Measurements from ENCODE around the gene DRAP1. TPM values are rescaled to one million over a fixed set of nuclear protein-coding genes. Genes with fewer than 3 reads are reported as not detected.
A peak's percentile ranks its signal among the peaks of the same experiment; 100 is the strongest.

The DRAP1 gene
- total and polyA plus RNA-seq, 11 donors = 76.5 to 180 (median 104) TPM

- TF ChIP-seq POLR2A (IDR thresholded peaks at IDR 0.05) = no peak
- no peak for TF ChIP-seq CTCF (IDR thresholded peaks at IDR 0.05)
- intact Hi-C loops (cut with DNase I) = loop anchor here in 5 of 10 donors (5.0 to 10.0 kb wide), 3 partner anchors 41 to 106 kb away; no protein-coding TSS in a partner anchor
- H3K27ac ChIP-seq = peak overlapping the region in 1 of 12 donors; percentile 10
- peaks cover 0 to 40% (median 34%) of the 10 kb centered on the region in 9 donors for H3K36me3 ChIP-seq
- peak in 2 of 5 donors; percentile 17 to 48 for DNase-seq
- no peak for ATAC-seq
- H3K4me1 ChIP-seq = peaks cover 0 to 18% (median 7%) of the 10 kb centered on the region in 12 donors
- no peaks in the 10 kb centered on the region for H3K9me3 ChIP-seq
- no peaks in the 10 kb centered on the region for H3K27me3 ChIP-seq
- peak overlapping the region in 1 of 12 donors; percentile 42 for H3K4me3 ChIP-seq
- WGBS, 4 donors = 52 to 82% (median 64%) methylated on average over 4 to 7 of the region's 7 CpGs
Measured at GRCh38 chr11:65880844-65881421, 38.3 kb upstream of the DRAP1 start.

GRCh38 chr11:65882120-65883057, 36.8 kb upstream of the DRAP1 start:
- Histone ChIP-seq H3K9me3 (no peaks in the 10 kb centered on the region), H3K4me3 (no peak overlapping the region), H3K27me3 (no peaks in the 10 kb centered on the region), H3K4me1 (peaks cover under 1 to 26% (median 13%) of the 10 kb centered on the region in 12 donors), H3K27ac (no peak overlapping the region), H3K36me3 (peaks cover 0 to 53% (median 43%) of the 10 kb centered on the region in 9 donors)
- DNase-seq (peak in 1 of 5 donors; percentile 40), ATAC-seq (no peak)
- intact Hi-C loops (cut with DNase I) = loop anchor here in 5 of 10 donors (5.0 to 10.0 kb wide), 3 partner anchors 40 to 105 kb away; no protein-coding TSS in a partner anchor
- WGBS, 4 donors = 90 to 94% (median 92%) methylated on average over 27 to 30 of the region's 30 CpGs
- TF ChIP-seq CTCF (IDR thresholded peaks at IDR 0.05) = no peak
- TF ChIP-seq POLR2A (IDR thresholded peaks at IDR 0.05) = no peak

GRCh38 chr11:65883058-65883761, 36.0 kb upstream of the DRAP1 start:
- 94 to 95% (median 94%) methylated on average over 12 to 13 of the region's 13 CpGs for WGBS, 4 donors
- intact Hi-C loops (cut with DNase I) = loop anchor here in 5 of 10 donors (5.0 to 10.0 kb wide), 3 partner anchors 39 to 104 kb away; no protein-coding TSS in a partner anchor
- H3K4me1 ChIP-seq = peaks cover 5 to 33% (median 18%) of the 10 kb centered on the region in 12 donors
- no peaks in the 10 kb centered on the region for H3K9me3 ChIP-seq
- no peaks in the 10 kb centered on the region for H3K27me3 ChIP-seq
- no peak for ATAC-seq
- TF ChIP-seq CTCF (IDR thresholded peaks at IDR 0.05) (no peak), POLR2A (IDR thresholded peaks at IDR 0.05) (no peak)
- peaks cover 0 to 54% (median 43%) of the 10 kb centered on the region in 9 donors for H3K36me3 ChIP-seq
- no peak overlapping the region for H3K4me3 ChIP-seq
- no peak overlapping the region for H3K27ac ChIP-seq
- peak in 1 of 5 donors; percentile 32 for DNase-seq
